HG03432 (cell line): ENCODE measurements around the gene YPEL1.
"Not testable (repeated sequence)": the region's sequence is repeated elsewhere in the genome, so short reads cannot be mapped to it uniquely, and the experiment has no call there.

Experiments
- ATAC-seq: cut with Tn5 transposase; IDR thresholded peaks from one replicate; pipeline ENCODE4 v1.9.1; 2021; ENCODE audit warnings: mild to moderate bottlenecking, moderate library complexity; ENCODE audit not compliant: unreplicated experiment

YPEL1 gene

DNA sequence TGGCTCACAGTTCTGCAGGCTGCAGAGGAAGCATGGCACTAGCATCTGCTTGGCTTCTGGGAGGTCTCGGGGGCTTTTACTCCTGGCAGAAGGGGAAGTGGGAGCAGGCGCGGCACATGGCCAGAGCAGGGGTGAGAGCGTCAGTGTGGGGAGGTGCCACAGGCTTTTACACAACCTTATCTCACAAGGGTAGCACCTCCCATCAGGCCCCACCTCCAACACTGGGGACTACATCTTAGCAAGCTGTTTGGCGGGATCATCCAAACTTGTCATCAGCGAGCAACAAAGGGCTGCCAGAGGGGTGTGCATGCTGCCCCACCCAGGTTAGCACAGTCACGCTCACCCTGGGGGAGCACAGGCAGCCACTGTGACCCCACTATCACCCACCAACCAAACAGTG is 18.9 kb upstream of the YPEL1 start:
- ATAC-seq, result no peak

DNA sequence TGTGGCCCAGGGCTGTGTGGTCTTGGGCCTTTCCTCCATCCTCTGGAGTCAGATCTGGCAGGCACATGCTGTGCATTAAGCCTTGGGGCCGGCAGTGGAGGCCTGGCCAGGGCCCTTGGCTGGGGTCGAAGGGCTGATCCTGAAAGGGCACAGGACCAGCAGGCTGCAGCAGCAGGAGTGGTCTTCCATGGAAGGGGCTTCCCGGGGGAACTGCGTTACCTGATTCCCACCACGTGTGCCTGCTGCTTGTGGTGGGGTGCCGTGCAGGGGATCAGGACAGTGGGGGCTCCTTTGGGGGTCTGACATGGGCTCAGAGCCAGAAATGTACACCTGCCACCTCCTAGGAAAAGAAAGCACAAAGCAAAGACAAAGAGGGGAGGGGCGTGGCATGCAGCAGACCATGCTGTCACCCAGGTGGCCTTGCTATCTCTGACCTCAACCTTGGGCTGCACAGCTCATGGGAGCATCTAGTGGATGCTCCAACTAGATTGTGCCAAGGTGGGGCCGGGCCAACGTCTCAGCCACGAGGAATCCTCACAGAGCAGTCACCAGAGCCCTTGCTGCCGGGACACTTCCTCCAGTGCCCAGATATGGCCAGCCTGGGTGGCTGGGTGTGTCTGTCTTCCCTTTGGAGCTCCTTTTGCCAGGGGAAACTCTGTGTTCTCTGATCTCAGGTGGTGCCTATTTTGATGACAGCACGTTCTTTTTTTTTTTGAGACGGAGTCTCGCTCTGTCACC is 17.9 kb upstream of the YPEL1 start:
- no peak for ATAC-seq

DNA sequence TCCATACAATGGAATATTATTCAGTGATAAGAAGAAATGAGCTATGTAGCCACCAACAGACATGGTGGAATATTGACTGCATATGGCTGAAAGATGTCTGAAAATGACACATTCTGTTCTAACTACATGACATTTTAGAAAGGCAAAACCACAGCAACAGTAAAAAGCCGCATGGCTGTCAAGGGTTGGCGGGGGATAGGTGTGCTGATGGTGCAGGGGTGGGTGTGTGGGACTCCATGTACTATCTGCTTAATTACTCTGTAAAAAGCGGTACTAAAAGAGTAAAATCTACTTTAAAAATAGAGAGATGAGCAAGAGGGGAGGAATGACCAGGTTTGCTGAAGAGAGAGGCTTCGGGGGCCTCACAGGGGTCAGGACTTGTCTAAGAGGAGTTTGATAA is 16.7 kb upstream of the YPEL1 start:
- ATAC-seq, result no peak

DNA sequence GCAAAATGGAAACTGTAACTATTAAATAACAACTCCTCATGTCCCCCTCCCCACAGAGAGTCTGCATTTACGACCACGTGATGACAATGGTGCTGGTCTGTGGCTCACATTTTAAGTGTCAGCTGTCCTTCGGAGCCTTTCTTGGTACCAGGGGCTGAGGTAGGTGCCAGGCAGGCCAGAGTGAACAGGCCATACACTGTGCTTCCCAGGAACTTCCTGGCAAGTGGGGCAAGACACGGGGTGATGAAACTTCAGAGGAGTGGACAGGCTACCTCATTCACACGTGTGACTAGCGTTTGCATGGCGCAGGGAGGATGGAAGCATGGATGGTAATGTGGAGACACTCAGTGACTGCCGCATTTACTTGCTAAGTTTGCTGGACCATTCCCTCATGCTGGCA is 10.4 kb upstream of the YPEL1 start:
- ATAC-seq, result no peak

DNA sequence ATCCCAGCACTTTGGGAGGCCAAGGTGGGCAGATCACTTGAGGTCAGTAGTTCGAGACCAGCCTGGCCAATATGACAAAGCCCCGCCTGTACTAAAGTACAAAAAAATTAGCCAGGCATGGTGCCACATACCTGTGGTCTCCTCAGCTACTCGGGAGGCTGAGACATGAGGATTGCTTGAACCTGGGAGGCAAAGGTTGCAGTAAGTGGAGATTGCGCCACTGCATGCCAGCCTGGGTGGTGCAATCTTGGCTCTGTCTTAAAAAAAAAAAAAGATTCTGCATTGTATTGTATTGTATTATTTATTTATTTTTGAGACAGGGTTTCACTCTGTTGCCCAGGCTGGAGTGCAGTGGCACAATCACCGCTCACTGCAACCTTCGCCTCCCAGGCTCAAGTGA is 9.3 kb upstream of the YPEL1 start:
- ATAC-seq, result not testable (repeated sequence)

DNA sequence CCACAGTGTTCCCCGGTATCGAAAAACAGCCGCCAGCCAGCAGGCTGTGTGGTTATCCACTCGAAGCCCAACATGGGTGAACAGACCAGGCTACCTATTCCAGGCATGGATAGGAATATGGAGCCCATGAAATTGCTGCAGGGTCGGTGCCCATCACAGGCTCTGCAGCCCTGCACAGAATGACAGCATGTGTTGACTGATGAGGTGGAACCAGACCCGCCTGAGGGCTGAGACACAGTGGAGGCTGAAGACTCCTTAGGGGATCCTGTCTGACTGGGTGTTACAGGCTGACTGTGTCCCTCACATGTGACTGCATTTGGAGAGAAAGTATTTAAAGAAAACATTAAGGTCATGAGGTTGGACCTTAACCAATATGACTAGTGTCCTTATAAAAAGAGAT is 6.2 kb upstream of the YPEL1 start:
- ATAC-seq, result no peak

DNA sequence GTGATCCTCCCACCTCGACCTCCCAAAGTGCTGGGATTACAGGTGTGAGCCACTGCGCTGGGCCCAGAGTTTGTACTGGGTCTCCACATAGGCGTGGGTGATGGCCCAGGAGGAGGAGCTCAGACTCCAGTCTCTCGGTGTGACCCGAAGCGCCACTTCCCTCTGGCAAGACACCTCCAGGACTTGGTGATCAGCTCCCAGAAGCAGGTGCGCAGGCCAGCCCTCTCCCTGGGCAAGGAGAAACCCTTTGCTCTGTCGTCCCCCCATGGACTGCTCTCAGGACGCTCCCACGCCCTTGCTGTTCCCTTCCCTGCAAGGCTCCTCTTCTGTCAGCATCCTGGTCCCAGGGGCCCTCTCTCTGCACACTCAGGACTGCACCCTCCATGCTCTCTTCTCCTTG is 5.5 kb upstream of the YPEL1 start:
- ATAC-seq, result no peak

DNA sequence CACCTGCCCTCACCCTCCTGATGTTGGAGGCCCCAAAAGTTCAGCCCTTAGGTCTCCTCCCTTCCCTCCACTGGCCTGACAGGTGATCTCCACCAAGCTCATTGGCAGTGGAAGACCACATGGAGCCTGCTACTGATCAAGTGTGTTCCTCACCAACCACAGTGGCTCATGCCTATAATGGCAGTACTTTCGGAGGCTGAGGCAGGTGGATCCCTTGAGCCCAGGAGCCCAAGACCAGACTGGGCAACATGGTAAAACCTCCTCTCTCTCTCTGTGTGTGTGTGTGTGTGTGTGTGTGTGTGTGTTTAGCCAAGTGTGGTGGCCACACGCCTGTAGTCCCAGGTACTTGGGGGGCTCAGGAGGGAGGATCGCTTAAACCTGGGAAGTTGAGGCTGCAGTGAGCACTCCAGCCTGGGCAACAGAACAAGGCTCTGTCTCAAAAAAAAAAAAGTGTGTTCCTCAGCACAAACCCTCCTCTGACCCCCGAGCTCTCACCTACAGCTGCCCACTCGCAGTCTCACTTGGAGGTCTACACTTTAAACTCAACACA is 4.3 kb upstream of the YPEL1 start:
- ATAC-seq, result no peak

DNA sequence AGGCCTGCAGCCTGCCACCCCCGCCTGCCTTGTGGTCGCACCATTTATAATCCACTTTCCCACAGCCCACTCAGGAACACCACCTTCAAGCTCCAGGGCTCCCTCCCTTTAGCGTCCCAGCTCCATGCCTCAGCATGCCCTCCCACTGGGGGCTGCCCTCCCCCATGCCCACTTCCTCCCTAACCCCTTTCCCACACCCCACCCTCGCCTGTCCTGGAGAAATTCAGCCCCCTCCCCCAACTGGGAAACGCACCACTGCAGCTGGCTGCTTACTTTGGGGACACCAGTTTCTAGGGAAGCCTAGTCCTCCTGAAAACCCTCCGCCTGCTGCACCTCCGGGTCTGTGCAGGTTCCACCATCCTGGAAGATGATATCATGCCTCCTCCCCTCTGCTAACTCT is 3.4 kb upstream of the YPEL1 start:
- ATAC-seq, result no peak

DNA sequence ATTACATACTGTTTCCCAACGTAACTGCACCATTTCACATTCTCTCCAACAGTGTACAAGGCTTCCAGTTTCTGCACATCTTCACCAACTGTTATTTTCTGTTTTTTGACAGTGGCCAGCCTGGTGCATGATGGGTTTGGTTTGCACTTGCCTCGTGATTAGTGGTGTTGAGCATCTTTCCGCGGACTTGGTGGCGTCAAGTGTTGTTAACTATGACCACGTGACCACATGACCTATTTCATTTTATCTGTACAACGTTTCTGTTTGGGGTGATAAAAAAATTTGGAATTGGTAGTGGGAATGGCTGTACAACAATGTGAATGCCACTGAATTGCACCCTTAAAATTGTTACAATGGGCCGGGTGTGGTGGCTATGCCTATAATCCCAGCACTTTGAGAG is 2.5 kb upstream of the YPEL1 start:
- ATAC-seq, result no peak

DNA sequence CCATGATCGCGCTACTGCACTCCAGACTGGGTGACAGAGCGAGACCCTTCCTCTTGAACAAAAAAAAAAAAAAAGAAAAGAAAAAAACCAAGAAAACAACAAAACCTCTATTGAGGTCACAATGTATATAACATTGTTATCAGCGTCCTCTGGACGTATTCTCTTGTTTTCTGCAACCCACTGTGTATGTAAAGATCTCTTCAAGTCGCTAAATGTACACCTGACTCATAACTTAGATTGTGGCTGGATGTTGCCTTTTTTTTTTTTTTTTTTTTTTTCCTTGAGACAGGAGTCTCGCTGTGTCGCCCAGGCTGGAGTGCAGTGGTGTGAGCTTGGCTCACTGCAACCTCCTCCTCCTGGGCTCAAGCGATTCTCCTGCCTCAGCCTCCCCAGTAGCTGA is 1.4 kb upstream of the YPEL1 start:
- ATAC-seq, result no peak

DNA sequence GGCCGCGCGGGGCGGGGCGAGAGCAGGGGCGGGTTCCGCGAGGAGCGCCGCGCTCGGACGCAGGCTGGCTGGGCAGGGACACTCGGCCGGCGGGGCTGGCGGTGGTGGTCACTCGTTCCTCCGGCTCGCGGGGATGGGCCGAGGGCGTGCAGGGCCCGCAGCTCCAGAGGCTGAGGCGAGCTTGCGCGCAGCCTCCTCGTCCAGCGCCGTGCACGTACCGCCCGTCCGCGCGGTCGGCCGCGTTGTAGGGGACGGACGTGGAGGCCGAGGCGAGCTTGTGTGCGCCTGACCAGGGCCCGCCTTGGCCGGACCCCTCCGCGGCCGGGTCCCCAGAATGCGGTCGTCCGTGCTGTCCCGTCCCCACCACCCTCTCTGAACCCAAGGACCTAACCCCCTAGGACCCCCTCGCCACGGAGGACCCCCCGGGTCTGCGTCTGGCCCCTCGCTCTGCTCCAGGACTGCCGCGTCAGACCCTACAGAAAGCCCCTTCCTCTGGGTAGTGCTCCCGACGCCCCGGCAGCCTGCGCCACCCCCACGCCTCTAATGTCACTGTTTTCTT is 569 bp upstream of the YPEL1 start:
- ATAC-seq, result no peak

DNA sequence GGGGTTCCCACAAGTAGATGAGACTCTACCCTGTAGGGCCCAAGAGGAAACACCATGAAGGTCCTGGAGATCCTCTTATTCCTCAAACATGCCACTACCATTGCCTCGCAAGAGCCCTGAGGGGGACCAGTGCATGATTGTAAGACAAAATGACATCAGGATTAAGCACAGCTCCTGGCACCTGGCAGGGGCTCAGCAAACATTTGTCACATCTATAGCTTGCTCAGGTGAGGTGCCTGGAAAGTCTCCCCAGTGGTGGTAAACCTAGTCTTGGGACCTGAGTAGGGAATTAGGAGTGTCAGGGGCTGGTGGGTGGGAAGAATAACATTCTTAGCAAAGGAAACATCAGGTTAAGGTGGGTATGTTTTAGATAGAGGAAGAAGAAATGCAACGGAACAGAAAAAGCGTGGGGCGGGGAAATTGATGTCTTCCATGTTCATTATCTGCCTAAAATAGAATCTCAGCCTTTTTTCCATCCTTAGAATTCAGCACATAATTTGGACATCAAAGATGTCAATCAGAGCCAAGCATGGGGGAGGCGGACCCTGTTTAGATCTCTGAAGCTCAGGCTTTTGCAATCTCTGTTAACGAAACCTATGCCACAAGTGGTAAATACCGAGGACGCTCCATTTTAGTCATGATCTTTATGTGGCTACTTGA is 924 bp downstream of the YPEL1 start:
- no peak for ATAC-seq

DNA sequence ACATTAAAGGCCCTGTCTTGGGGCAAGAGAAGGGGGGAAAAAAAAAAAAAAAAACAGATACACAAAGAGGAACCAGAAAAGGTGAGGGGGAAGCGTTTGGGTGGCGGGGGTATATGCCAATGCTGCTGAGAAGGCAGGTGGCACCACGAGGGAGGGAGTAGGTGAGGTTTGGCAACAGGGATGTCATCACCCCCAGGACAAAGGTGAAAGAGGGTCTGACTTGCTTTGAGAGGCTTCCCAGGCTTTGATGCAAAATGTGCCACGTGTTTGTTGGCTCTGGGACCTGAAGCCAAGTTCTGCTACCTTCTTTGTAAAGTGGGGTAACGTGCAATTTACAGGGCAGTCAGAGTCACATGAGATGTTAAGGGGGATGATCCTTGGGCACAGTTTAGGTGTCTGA is 4.1 kb downstream of the YPEL1 start:
- ATAC-seq, result no peak

DNA sequence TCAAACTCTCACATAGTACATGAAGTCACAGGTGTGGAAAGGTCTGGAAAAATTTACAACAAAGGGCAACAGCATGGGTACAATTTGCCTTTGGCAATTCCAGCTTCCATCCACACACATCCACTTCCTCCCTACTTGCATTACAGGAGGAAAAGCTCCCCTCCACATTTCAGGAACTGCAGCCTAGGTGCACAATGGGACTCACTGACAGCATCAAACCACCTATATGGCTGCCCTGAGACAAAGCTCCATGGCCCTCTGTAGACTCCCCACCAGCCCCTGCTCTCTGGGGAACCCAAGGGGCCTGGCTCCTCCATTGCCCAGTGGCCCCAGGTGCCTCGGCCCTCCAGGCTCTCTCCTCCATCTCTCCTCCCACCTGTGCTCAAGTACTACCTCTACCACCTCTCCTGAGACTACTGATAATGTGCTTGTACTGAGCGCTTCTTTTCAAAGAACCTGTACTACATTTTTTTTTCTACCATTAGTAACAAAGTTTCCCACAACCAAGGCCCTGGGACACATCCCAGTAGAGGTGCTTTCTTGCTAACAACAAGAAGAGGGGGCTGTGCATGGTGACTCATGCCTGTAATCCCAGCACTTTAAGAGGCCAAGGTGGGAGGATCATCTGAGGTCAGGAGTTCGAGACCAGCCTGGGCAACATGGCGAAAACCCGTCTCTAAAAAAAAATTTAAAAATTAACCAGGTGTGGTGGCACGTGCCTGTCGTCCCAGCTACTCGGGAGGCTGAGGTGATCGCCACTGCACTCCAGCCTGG is 4.9 kb downstream of the YPEL1 start:
- ATAC-seq, result no peak

DNA sequence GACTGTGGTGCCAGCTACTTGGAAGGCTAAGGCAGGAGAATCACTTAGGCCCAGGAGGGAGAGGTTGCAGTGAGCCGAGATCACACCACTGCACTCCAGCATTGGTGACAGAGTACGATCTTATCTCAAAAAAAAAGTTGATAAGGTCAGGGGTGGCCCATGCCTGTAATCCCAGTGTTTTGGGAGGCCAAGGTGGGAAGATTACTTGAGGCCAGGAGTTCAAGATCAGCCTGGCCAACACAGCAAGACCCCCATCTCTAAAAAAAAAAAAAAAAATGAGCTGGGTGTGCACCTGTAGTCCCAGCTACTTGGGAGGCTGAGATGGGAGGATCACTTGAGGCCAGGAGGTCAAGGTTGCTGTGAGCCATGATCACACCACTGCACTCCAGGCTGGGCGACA is 6.4 kb downstream of the YPEL1 start:
- not testable (repeated sequence) for ATAC-seq

DNA sequence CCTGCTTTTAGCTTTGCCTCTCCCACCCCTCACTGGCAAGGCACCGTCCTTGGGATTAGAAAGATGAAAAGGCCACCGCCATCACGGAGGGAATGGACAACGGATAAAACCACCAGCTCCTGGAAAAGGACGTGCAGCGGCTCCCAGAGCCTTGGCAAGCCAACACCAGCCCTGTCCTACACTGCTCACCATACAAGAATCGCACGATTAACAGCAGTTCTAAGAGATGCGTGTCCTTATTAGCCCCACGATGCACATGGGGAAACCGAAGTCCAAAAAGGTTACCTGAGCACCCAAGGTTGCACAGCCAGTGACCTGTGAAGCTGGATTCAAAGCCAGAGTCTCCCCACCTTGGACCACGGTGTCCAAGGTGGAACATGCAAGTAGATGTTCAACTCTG is 7.3 kb downstream of the YPEL1 start:
- ATAC-seq, result no peak

DNA sequence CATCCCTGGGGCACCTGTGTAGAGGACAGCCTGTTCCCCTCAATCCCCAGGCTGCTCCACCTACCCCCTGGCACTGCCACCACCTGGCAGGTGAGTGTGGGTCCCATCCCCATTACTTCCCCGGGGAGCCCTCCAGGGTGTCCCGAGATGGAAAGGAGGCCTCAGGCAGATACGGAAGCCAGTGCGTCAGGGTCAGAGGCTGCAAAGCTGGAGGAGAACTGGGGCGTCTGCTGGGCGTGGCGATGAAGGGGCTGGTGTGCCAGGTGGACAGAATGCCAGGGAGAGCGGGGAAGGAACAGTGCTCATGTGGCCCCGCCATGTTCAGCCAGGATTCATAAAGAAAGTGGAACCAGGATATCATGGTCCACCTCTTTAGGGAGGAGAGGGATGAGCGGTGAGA is 7.8 kb downstream of the YPEL1 start:
- no peak for ATAC-seq

DNA sequence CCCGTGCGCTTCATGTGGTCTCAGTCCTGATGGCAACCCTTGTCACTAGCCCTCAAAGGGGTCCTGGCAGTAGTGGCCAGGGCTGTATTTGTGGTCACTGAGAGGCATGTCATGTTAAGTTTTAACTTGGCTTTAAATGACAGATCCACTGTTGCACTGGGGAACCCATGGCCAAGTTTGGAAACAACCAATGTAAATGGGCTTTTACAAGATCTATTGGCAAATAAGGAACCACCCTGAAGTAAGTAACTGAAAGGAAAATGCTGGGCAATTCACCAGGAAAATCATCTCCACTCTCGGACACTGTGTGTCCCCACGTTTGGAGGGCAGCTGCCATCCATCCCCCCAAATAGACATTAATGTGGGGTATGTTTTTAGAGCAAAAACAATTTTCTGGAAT is 8.4 kb downstream of the YPEL1 start:
- no peak for ATAC-seq

DNA sequence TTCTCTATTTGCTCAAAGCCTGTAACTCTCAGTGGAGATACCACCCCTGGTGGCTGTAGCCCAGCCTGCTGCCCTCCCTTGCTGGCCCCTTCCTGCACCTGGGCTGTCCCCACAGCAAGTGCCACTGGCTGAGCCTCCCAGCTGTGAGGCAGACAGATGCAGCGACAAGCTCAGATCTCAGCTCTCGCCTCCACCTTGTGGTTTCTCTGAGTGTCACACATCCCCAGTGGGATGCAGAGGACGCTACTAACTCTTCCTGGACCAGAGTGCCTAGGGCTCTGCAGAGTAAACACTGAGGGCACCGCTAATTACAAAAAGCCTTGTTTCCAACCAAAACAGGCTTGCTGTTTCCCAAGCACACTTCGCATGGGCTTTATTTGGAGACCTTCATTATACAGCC is 8.9 kb downstream of the YPEL1 start:
- ATAC-seq, result no peak

DNA sequence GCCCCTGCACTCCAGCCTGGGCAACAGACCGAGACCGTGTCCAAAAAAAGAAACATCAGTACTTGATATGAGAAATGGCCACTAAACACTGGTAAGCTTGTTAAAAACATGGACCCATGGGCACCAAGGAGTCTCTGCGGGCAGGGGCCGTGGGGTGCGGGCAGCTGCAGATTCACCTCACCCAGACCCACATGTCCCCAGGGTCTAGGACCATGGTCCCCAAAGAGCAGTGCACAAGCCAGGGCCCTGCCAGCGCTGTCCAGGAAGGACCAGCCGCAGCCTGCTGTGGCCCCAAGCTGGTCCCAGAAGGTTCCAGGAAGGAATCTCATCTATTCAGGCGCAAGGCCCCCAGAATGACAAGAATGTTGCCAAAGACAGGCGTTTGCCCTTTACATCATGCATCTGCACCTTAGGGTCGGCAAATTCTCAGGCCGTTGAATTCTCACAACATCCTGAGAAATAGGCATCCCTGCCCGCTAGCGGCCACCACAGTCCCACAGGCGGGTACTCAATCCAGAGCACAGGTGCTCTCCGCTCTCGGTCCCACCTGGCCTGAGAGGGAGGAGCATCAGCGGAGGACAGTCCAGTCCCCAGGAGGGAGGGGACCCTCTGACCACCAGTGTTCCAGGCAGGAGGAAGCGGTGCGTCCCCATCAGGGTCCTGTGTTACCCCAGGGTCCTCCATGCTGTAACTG is 9.5 kb downstream of the YPEL1 start:
- no peak for ATAC-seq
